ENCODE results near the gene TUBB4B.
A peak's percentile ranks its signal among the peaks of the same experiment; 100 is the strongest.
"Not testable (repeated sequence)": the region's sequence is repeated elsewhere in the genome, so short reads cannot be mapped to it uniquely, and the experiment has no call there.

The TUBB4B gene

DNA sequence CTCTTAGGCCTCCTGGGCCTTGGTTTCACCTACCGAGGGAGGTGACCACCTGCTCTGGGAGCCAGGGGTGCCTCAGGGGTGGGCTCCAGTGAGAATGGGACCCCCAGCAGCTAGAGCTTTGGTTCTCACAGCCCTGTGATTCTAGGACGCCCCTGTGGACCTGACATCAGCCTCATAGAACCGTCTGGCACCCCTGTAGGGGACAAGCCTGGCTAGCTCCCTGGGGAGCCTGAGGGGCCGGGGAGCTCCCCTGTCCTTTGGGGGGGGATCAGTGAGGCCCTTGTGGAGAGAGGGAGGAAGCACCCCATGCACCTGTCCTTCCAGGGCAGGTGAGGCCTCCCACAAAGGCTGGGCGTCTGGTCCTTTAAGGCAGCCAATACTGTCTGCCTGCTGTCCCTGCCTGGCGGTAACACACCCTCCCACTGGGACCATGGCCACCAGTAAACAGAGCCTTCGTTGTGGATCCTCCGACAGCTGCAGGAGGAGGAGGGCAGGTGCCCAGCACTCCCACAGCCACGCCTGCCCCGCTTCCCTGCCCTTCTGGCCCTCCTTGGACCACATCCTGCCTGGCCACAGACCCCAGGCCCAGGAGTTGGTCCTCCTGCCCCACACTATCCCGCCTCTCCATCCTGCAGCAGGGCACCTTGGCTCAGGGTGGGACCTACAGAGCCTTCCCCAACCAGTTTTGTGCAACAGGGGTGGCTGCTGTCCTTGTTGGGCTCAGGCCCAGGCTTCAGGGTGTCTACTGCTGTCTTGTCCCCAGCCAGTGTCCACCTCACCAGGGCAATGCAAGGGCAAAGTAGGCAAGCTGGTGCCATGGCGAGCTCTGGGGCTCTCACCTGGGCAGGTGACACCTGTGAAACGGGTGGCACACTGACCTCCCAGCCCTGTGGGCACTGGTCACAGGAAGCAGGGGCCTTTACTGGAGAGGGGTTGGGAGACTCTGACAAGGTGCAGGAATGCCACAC, 3.0 kb upstream of the TUBB4B start:
- no peak for DNase-seq

DNA sequence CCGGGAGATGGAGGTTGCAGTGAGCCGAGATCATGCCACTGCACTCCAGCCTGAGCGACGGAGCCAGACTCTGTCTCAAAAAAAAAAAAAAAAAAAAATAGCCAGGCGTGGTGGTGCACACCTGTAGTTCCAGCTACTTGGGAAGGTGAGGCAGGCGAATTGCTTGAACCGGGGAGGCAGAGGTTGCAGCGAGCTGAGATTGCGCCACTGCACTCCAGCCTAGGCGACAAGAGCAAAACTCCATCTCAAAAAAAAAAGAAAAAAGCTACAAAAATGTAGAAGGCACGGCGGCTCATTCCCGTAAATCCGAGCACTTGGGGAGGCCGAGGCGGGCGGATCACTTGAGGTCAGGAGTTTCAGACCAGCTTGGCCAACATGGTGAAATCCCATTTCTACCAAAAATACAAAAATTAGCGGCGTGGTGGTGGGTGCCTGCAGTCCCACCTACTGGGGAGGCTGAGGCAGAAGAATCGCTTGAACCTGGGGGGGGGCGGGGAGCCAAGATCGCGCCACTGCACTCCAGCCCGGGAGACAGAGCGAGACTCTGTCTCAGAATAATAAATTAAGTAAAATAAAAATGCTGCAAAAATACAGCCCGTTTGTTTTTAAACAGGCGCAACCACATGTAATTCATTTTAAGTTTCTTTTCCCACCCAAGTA, 1.4 kb upstream of the TUBB4B start:
- DNase-seq = not testable (repeated sequence)

DNA sequence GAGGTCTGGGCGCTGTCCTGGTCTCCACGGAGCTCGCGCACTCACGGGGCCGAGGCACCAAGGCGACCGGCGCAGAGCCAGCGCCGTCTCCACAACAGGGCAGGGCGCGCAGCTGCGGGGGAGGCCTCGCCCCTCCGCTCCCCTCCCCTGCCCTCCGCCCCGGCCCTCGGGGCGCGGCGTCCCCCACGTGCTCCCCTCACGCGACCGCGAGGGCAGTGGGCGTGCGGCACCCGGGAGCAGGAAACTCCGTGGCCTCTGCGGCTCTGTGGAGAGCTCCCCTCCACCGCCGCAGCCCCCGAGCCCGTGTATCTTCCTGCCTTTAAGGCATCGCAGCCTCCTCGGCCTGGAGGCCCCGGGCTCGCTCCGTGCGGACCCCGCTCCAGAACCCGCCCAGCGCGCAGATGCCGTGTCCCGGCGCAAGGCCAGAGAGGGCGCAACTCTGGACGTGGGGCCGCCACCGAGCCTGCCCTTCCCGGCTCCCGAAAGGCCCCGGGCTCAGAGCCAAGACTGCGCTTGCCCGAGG, 708 bp upstream of the TUBB4B start:
- DNase-seq = peak; percentile 89

DNA sequence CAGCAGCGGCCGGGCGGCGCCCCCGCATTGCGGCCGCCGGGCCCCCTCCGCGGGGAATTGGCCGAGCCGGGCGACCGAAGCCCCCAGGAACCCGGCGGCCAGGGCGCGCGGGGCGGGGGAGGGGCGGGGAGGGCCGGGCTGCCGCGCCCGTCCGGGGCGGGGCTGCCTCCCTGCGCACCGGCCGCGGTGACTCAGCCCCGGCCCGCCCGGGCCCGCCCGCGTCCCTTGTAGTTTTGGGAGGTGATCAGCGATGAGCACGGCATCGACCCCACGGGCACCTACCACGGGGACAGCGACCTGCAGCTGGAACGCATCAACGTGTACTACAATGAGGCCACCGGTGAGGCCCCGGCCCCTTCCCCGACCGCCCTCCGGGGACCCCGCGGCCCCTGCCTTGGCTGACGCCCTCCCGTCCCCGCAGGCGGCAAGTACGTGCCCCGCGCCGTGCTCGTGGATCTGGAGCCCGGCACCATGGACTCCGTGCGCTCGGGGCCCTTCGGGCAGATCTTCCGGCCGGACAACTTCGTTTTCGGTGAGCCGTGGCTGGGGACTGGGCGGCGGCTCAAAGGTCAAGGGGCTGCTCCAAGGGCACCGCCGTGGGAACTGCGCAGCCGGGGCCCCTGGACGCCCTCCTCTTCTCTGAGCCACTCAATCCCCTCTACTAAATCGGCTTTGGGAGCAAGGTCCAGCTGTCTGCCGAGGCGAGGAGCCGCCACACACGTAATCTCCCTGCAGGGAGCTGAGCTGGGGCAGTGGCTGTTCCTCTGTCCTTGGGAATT, 592 bp downstream of the TUBB4B start:
- DNase-seq = peak; percentile 91

DNA sequence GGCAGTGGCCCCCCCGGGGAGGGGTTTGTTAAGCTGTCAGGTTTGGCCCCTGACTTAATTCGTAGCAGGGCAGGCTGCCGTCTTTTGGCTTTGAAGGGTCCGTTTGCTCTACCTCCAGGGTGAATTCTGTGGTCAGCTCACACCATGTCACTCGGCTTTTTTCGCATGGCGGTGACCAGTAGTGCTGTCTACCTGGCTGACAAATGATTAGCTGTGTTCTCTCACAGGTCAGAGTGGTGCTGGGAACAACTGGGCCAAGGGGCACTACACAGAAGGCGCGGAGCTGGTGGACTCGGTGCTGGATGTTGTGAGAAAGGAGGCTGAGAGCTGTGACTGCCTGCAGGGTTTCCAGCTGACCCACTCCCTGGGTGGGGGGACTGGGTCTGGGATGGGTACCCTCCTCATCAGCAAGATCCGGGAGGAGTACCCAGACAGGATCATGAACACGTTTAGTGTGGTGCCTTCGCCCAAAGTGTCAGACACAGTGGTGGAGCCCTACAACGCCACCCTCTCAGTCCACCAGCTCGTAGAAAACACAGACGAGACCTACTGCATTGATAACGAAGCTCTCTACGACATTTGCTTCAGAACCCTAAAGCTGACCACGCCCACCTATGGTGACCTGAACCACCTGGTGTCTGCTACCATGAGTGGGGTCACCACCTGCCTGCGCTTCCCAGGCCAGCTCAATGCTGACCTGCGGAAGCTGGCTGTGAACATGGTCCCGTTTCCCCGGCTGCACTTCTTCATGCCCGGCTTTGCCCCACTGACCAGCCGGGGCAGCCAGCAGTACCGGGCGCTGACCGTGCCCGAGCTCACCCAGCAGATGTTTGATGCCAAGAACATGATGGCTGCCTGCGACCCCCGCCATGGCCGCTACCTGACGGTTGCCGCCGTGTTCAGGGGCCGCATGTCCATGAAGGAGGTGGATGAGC, 1.4 kb downstream of the TUBB4B start:
- no peak for DNase-seq

DNA sequence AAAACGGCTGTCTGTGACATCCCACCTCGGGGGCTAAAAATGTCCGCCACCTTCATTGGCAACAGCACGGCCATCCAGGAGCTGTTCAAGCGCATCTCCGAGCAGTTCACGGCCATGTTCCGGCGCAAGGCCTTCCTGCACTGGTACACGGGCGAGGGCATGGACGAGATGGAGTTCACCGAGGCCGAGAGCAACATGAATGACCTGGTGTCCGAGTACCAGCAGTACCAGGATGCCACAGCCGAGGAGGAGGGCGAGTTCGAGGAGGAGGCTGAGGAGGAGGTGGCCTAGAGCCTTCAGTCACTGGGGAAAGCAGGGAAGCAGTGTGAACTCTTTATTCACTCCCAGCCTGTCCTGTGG, 2.2 kb downstream of the TUBB4B start:
- not testable (repeated sequence) for DNase-seq

GRCh38 chr9:137243626-137244485, 2.8 kb downstream of the TUBB4B start:
- no peak for DNase-seq

- no peak for DNase-seq
Observed at GRCh38 chr9:137244486-137245449, 3.7 kb downstream of the TUBB4B start.

DNA sequence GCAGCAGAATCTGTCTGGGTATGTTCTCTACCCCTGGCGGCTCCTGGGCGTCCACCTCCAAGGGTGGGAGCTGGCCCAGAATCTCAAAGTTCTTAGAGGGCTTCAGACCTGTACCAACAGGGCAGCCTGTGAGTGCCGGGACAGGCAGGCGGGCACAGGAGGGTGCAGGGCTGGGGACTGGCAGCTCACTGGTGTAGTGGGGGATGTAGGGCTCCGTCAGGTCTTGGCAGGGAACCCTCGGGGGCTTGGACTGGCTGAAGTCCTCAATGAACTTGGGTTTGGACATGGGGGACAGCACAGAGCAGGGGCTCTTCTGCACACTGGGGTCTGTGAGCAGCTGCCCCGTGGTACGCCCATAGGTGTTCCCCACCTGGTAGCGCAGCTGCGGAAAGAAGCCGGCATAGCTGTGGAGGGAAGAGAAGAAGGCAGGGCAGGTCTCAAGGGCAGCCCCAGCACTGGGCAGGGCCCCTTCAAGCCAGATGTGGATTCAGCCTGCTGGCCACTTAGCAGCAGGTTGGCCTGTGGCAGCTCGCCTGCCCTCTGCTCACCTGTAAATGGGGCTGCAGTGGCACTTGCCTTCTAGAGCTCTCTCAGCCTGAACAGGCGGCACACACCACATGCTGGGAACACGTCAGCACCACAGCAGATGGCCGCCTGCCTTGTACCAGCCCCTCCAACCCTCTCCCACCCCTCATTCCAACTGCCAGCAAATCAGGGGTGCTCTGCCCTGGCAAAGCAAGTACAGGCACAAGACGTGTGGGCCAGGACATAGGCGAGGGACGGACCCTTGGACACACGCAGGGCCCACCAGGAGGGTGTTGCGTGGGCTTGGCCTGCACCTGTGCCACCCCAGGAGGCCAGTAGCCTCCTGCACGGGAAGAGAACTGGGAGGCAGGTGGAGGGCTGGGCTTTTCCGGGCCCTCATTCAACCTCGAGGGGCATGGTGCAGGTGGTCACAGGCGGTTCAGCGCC, 4.6 kb downstream of the TUBB4B start:
- no peak for DNase-seq

DNA sequence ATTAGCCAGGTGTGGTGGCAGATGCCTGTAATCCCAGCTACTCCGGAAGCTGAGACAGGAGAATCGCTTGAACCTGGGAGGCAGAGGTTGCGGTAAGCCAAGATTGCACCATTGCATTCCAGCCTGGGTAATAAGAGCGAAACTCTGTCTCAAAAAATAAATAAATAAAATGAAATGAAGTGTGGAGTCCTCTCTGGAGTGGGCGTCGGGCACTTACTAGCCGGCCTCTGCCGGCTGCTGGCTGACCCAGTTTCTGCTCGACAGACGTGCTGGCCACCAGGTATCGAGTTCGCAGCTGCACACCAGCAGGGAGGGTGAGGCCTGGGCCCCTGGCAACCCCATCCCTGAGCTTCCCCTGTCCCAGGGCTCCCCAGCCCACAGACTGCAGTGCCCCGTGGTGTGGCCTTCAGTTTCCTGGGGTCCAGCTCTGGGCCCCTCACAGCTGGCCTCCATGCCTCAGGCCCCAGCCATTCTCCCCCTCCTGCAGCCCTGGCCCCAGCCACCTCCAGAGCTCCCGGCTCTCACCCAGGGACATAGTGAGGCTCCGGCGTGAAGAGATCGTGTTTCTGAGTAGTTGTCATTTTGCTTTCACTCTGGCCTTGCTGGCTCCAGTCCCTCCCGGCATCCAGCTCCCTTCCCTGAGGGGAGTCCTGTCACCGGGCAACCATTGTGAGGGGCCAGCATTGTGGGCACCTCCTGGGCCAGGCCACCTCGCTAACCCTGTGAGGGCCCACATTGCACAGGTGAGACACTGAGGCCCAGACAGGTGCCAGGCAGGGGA, 6.2 kb downstream of the TUBB4B start:
- DNase-seq = no peak

- no peak for DNase-seq
Observed at GRCh38 chr9:137247916-137248175, 6.8 kb downstream of the TUBB4B start.

DNA sequence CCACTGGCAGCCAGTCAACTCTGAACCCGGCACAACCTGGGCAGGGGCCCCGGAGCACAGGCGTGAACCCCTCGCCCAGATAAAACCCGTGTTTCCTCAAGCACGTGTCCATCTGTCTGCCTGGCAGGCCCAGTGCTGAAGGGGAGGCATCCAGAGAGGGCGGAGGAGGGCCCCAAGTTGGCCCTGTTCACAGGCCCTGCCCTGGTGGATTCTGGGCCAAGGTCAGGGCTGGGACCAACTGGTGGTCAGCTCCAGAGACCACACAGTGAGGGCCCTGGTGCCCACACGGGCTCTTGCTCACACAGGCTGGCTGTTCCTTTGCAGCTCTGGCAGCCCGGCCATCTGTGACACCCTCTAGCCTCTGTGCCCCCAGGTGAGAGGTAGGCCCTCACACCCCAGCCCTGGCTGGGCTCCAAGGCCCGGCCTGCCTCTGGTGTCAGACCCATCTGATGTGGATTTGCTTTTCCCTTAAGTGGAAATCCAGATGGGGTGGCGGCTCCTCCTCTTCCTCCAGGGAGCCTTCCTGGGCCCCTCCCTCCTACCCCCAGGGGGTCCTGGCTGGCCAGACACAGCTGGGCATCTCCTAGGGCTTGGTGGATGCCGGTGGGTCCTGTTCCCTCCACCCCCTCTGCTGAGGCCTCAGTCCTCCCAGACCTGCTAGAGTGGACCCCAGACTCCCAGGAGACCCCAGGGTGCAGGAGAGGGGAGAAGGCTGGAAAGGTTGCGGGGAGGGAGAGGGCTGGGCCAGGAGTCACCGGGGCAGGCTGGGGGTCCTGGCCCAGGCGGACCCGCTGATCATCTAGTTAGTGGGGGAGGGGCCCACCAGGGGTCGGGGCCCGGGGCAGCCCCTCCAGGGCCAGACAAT, 9.5 kb downstream of the TUBB4B start:
- DNase-seq = no peak

DNA sequence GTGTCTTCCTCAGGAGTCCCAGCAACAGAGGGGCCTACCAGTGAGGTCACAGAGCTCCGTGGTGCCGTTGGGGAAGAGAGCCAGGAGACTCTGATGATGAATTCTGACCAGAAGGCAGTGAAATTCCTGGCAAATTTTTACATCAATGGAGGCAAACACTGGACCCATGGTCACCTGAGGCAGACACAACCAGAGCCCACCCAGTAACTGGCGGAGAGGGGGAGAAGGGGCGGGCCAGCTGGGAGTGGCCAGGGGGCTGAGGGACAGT, 10.0 kb downstream of the TUBB4B start, which contains the start of gene STPG3:
Gene STPG3, plus strand, starts transcription at position 93 of the 268 bp plus-strand sequence. Its CDS starts 1 bp downstream, at position 94.
- no peak for DNase-seq

- no peak for DNase-seq
Observed at GRCh38 chr9:137251490-137252268, 10.6 kb downstream of the TUBB4B start.

- no peak for DNase-seq
Observed at GRCh38 chr9:137252555-137253506, 11.7 kb downstream of the TUBB4B start.
